ENCODE measurements around the gene VSTM2B.

DNA sequence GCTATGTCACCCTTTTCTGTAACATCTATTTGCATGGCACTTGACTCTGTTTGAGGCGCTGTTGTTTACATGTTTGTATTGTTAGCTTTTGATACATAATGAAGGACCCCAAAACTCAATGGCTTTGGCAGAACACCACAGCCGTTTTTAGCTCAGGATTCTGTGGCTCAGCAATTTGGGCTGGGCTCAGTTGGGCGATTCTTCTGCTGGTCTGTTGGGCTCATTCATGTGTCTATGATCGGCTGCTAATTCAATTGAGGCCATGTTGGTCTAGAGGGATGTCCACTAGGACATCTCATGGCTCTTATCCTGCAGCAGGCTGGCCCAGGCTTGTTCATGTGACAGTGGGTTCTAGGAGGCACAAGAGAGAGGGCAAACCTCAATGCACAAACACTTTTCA, 33.9 kb downstream of the VSTM2B start:
- TF ChIP-seq, protein P1, sequence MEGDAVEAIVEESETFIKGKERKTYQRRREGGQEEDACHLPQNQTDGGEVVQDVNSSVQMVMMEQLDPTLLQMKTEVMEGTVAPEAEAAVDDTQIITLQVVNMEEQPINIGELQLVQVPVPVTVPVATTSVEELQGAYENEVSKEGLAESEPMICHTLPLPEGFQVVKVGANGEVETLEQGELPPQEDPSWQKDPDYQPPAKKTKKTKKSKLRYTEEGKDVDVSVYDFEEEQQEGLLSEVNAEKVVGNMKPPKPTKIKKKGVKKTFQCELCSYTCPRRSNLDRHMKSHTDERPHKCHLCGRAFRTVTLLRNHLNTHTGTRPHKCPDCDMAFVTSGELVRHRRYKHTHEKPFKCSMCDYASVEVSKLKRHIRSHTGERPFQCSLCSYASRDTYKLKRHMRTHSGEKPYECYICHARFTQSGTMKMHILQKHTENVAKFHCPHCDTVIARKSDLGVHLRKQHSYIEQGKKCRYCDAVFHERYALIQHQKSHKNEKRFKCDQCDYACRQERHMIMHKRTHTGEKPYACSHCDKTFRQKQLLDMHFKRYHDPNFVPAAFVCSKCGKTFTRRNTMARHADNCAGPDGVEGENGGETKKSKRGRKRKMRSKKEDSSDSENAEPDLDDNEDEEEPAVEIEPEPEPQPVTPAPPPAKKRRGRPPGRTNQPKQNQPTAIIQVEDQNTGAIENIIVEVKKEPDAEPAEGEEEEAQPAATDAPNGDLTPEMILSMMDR (conservative IDR thresholded peaks at IDR 0.05; ENCODE audit: low read depth, low read length) = no peak
- TF ChIP-seq POLR2A (IDR thresholded peaks at IDR 0.05; ENCODE audit: low read depth, low read length) = no peak
- TF ChIP-seq NFE2L2 (IDR thresholded peaks at IDR 0.05; ENCODE audit: low read depth, low read length) = no peak
- no peak for TF ChIP-seq MAFK (IDR thresholded peaks at IDR 0.05; ENCODE audit: low read depth, low read length)
- TF ChIP-seq BHLHE40 (IDR thresholded peaks at IDR 0.05; ENCODE audit: low read depth, low read length) = no peak
- TF ChIP-seq CEBPB (IDR thresholded peaks at IDR 0.05; ENCODE audit: low read depth, low read length) = no peak
- TF ChIP-seq RFX5 (IDR thresholded peaks at IDR 0.05; ENCODE audit: low read depth, low read length) = no peak

Data from IMR-90 (cell line).